ENCODE data around the gene ASIC3.

The ASIC3 gene

DNA sequence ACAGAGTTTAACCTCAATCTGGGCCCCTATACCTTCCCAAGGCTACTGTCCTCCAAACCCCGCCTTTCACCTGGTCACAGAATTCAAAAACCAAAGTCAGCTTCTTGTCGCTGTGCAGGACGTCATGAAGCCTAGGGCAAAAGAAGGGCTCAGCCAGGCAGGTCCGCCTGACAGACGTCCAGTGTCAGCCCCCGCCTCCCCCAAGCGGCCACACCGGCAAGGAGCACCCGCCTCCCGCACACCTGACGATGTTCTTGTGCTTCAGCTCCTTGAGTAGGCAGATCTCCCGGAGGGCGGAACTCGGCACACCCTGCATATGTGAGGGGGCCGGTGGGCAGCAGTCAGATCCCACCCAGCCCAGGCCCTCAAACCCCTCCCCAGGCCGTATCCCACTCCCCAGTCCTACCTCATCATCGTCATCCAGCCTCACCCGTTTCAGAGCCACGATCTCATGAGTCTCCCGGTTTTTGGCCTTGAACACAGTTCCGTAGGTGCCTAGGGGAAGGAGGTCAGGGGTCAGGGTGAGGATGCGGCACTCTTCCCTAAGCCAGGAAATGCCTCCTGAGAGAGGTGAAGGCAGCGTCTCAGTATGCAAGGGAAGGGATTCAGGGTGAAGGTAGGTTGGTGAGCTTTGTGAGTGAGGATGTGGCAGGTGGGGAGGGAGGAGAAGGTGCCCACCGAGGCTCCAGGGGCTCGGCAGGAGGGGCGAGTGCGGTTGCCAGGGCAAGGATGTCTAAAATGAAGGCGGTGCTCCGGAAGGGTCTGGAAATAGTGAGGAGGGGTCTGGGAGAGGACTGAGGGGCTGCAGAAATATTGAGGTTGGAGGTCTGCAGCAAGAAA is 8.6 kb downstream of the ASIC3 start:
- DNase-seq (ENCODE audit: low read depth in 2 of 2): no peak

DNA sequence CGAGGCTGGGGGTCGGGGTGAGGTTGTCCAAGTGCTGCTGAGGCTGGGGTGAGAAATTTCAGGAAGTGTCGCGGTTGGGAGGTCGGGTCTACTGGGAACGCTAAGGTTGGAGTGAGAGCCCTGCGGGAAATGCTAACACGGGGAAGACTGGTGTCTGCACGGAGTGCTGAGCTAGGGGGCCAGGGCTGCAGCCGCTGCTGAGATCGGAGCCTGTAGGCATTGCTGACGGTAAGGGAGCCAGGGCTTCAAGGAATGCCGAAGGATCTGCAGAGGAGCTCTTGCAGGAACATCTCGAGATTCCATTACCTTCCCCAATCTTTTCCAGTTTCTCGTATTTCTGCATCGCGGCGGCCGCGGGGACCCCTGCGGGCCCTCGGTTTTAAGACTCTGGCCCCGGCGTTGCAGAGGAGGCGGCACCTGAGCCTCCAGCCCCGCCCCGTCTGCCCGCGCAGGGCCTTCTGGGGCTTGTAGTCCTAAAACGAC is 9.2 kb downstream of the ASIC3 start, which contains the start of gene CDK5:
CDK5 (minus strand) TSS at position 392 of the 483 bp plus-strand sequence; CDS start at position 343, 49 bp downstream.
- no peak for DNase-seq (ENCODE audit: low read depth in 2 of 2)

DNA sequence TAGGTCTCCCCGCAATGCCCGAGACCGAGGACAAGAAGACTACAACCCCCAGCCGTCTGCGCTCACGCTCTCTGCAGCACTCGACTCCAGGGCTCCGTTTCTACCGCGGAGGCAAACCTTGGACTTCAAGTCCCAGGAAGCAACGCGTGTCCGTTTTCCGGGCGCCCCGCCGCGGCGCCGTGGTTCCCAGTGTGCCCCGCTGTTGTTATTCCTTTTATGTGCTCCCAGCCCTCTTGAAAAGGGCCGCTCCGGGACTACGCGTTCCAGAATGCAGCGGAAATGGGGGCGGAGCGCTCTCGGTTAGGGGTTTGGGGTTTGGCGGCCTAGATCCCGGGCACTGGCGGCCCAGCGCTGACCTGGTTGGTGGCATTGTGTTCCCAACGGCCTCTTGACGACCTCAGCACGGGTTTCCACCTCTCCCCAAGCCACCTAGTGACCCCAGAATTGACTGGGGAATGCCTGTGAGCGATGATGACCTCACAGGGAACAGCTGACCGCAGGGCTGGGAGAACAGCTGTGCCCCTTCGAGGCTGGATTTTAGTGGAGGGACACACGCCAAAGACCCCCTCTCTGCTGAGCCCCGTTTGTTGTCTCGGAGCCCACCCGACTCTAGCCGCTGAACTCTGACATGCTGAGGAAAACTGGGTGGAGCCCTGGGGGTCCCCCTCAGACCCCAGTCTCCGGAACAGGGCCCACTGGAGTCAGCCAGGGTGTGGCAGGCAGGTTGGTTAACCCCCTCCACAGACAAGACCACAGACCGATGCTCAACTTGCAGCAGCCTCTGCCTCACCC is 9.9 kb downstream of the ASIC3 start:
- peak; percentile 89 to 94 for DNase-seq (ENCODE audit: low read depth in 2 of 2)

DNA sequence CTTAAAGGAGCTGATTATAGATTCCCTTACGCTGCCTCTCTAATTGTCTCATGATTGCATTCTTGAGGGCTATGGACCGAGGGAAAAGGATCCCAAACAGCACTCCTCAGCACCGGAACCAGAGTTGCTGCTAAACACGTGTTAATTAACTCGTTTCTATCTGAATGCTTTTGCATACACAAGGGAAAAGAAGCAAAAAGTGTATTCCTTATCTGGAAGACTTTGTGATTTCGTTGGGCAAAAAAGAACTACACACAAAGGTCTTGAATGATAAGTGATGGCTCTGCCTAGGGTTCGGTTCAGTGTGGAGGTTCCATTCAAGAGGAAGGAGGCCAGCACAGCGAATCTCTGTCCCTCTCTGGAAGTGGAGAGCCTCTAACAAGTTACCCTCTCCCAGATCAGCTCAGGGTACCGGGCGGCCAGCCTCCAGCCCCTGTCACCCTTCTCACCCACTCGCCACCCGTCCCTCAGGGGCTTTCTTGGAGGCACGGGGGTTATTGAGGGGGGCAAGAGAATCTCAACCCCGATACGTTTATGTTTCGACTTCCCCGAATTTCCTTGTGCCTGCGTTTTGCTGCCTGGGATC is 10.5 kb downstream of the ASIC3 start:
- no peak for DNase-seq (ENCODE audit: low read depth in 2 of 2)

DNA sequence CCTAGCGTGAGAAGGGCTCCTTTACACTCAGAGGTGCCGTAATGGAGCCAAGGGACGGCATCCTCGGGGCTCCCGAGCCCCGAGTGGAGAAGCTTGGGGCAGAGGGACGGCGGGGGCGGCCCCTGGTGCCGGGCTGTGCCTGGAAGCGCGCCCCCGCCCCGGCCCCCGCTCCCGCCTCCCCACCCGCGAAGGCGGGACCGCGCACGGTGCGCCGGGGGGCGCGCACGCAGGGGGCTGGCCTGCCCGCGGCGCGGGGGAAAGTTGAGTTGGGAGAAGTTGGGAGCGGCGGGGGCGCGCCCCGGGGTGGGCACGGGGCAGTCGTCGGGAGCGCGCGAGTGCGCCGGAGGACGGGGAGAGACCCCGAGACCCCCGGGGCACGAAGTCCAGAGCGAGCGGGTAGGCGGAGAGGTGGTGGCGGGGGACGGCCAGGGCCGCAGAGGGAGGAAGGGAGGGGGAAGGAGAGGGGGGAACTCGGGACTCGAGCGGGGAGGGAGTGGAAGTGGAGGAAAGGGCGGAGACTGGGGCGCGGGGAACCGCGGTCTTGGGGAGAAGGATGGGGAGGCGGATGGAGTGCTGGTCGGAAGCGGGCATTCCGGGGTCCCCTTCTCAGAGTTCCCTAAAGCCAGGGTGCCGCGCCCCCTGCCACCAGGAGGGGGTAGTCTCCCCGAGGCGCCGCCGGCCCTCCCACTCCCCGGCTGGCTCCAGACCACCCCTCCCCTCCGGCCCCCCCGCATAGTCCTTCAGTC is 11.2 kb downstream of the ASIC3 start, which contains the start of gene SLC4A2:
SLC4A2 (plus strand) TSS at position 223 of the 746 bp plus-strand sequence. CDS start 2,399 bp downstream, outside the sequence.
- DNase-seq (ENCODE audit: low read depth in 2 of 2): peak; percentile 58 to 69

DNA sequence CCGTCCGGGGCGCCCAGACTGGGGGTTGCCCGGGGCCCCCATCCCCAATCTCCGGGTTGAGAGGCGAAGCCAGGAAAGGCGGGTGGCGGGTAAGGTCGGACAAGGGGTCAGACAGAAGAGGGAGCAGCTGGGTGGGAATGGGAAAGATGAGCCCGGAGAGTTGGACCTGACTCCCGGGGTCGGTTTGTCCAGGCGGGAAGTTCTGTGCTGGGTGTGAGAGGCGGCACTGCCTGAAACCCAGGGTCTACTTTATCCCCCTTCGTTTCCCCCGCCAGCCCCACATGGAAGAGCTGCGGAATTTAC is 11.7 kb downstream of the ASIC3 start:
- no peak for DNase-seq (ENCODE audit: low read depth in 2 of 2)

DNA sequence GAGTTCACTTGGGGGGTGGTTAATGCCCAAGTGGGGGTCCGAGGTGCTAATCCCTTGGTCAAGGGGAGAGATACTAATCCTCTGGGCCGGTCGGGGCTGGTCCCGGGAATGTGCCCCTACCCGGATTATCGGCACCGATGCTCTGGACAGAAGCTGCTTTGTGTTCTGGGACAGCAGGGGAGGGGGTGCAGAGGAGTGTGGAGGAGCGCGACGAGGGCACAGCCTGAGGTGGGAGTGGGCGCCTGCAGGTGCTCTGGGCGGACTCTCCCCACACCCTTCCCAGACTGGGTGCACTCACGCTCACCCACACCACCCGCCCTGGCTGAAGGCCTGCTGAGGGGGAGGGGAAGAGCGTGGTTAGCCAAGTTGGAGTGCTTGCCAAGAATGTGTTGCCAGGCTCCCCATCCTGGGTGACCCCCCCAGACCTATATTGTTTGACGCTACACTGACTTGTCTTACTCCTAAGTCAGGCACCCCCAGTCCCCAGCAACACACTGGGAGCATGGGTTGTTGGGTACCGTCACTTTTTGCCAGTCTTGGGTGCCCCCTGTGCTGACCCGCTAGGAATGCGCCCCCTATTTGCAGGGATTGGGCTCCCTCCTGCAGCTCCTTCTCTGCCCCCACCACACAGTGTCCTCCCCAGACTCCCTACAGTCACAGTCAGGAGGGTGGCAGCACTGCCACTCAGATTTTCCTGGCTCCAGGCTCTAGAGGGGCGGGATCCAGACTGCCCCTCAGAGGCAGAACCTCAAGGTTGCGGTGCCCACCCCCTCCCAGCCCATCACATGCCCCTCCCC is 12.3 kb downstream of the ASIC3 start:
- no peak for DNase-seq (ENCODE audit: low read depth in 2 of 2)

DNA sequence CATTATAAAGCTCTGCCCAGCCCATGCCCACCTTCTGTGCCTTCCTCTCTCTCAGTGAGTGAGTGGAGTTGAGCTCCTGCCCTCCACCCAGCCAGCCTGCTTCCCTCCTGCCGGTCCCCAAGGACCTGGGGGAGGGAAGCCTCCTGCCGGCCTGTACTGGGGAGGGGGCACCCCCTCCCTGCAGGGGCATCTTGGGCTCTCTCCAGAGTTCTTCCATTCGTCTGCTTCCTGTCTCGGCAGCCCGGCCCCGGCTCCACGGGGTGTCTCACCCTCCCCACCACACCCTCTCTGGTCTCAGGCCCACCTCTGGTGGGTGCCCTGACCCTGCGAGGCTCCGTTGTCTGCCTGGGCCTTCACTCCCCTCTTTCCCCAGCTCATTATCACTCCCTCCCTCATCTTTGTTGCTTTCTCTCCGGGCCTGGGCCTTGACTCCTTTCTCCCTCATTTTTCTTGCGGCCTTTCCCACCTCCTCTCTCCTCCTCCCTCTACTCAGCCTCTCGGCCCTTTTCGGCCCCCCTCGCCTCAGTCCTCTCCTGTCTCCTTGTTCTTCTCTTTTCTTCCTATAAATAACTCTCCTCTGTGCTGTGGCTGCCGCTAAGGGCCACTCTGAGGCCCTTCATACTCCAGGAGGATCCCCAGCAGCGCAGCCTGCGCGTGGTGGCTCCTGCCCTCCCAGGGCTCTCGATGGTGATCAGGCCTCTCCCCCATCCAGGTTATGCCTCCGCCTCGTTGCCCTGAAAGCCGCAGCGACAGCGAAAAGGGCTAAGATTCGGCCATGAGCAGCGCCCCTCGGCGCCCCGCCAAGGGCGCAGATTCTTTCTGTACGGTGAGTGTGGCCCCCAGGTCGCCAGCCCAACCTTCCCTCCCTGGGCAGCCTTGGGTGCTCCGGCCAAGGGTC is 13.1 kb downstream of the ASIC3 start:
- no peak for DNase-seq (ENCODE audit: low read depth in 2 of 2)

DNA sequence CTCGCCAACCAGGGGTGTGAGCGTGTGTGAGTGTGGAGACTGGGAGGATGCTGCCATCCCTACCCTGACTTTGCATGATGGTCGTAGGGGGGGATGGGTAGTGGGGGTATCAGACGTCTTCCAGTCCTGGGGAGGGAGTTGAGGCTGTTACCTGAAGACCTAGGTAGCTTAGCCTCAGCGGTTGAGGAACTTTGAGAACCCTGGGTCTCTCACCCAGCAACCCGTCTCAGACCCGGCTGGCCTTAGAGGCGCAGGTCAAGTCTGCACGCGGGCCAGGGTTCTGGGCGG is 13.7 kb downstream of the ASIC3 start:
- DNase-seq (ENCODE audit: low read depth in 2 of 2): no peak

DNA sequence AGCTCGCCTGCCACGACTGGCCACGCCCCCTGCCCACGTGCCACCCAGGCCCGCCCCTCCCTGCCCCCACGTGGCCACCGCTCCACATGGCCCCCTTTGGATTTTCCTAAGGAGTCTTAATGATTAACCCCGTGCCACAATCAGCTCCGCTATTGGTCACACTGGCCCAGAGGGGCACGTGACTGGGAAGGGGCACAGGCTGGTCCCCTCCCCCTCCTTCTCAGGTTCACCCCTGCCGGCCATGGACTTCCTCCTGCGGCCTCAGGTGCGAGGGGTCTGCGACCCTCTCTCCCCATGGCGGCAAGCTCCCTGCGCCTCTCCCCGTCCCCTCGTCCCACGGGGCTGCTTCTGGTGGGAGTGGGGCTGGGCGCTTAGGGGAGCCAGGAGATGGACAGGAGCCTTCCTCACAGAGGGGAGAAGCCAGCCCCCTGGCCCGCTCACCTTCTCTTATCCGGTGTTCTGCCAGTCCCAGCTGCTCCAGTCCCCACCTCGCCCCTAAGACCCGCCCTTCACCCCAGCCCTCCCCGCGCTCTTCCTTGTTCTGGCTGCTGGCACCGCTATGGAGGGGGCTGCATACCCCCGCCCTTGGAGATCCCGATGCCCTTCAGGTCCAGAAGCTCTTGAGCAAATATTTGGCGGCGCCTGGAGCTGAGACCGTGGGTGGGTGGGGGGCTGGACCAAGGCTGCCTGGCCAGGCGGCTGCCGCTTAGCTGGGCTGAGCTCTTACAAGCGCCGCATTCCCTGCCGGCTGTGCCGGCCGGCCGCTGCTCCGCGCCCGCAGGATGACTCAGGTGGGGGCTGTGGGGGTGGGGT is 14.3 kb downstream of the ASIC3 start:
- no peak for DNase-seq (ENCODE audit: low read depth in 2 of 2)

DNA sequence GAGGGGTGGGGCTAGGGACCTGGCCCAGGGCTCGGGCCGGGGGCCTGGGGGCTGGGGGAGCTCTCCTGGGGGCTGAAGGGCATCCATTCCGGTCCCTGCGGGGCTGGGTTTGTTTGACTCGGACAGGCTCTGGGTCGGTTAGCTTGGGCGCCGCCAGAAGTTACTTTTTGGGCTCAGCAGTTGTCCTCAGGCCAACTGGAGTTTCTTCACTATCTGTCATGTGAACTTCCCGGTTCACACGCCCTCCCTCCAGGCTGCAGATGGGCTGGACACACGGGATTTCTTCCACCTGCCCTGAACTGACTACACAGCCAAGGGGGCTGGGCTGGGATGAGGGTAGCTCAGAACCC is 14.9 kb downstream of the ASIC3 start:
- DNase-seq (ENCODE audit: low read depth in 2 of 2): no peak

DNA sequence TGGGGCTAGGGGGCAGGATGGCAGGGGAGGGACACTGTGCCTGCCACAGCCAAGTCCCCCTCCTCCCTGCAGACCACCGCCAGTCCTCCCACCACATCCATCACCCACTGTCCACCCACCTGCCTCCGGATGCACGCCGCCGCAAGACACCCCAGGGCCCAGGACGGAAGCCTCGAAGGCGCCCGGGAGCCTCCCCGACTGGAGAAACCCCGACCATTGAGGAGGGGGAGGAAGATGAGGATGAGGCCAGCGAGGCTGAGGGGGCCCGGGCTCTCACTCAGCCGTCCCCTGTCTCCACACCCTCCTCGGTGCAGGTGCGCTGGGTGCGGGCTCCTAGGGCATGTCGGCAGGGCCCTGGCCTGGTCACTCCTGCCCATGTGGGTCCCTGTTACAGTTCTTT is 16.1 kb downstream of the ASIC3 start:
- DNase-seq (ENCODE audit: low read depth in 2 of 2): no peak

DNA sequence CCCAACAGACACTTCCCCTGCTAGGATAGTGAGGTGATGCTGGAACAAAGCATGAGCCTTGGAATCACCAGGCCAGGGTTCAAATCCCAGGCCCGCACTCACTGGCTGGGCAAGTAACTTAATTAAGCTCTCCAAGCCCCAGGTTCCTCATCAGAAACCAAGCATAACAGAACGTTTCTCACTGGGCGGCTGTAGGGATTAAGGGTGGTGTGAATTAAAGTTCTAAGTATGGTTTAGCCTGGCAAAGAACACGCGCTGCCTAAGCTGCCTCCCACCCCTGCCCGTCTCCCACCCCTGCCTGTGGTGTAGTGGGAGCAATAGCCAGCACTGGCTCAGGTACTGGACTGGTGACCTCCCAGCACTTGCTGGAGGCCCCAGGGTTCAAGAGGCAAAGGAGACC is 16.7 kb downstream of the ASIC3 start:
- DNase-seq (ENCODE audit: low read depth in 2 of 2): no peak

DNA sequence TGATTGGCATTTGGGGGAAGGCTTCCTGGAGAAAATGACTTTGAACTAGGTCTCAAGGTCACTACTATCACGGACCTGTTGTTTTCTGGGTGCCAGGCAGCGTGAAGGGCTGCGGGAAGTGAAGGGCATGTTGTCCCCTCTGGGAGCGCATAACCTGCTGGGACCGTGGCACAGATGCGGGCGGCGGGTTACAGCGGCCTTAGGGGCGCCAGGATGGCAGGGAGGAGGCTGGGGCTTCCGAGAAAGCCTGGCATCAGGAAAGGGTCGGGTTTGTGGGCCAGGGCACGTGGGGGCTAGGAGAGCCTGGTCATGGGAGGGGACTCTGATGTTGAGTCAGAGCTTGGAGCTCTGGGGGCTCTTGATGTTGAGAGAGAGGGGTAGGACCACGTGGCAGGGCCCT is 17.2 kb downstream of the ASIC3 start:
- DNase-seq (ENCODE audit: low read depth in 2 of 2): no peak

DNA sequence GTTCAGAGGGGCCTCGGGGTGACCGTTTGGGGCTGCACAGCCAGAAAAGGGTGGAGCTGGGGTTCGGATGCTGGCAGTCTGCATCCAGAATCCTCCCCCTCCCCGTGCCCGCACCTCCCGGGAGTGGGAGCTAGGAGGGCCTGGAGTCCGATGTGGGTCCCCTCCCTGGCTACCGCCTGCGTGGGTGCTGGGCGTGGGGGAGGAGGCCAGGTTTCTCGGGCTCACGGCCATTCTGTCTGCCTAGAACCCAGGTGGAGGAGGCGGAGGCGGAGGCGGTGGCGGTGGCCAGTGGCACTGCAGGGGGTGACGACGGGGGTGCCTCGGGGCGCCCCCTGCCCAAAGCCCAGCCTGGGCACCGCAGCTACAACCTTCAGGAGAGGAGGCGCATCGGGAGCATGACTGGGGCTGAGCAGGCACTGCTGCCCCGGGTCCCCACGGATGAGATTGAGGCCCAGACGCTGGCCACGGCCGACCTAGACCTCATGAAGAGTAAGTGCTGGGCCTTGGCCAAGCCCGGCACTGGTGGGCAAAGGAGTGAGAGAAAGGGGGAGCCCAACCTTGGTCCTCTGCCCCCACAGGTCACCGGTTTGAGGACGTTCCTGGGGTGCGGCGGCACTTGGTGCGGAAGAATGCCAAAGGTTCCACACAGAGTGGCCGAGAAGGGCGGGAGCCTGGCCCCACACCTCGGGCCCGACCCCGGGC is 18.1 kb downstream of the ASIC3 start:
- no peak for DNase-seq (ENCODE audit: low read depth in 2 of 2)

DNA sequence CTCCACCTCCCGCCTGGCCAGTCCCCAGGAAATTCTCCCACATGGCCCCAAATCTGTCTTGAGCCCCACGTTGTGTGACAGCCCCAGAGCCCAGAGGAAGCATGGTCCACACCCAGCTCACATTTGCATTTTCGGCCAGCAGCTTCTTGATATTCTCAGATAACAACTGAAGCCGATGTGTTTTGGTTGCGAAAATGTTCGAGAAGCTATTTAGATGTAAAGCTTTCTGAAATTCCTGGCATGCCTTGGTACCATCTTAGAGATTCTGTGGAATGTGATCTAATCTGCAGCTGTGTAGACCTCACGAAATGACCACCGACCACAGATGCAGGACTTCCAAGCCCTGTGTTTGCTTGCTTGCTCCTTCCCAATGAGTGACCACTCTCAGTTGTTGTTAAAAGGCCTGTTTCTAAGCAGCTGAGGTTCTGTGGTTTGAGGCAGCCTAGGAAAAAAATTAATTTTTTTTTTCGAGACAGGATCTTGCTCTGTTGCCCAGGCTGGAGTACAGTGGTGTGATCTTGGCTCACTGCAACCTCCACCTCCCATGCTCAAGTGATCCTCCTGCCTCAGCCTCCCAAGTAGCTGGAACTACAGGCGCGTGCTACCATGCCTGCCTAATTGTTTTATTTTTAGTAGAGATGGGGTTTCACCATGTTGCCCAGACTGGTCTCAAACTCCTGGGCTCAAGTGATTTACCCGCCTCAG is 19.9 kb downstream of the ASIC3 start:
- DNase-seq (ENCODE audit: low read depth in 2 of 2): no peak

DNA sequence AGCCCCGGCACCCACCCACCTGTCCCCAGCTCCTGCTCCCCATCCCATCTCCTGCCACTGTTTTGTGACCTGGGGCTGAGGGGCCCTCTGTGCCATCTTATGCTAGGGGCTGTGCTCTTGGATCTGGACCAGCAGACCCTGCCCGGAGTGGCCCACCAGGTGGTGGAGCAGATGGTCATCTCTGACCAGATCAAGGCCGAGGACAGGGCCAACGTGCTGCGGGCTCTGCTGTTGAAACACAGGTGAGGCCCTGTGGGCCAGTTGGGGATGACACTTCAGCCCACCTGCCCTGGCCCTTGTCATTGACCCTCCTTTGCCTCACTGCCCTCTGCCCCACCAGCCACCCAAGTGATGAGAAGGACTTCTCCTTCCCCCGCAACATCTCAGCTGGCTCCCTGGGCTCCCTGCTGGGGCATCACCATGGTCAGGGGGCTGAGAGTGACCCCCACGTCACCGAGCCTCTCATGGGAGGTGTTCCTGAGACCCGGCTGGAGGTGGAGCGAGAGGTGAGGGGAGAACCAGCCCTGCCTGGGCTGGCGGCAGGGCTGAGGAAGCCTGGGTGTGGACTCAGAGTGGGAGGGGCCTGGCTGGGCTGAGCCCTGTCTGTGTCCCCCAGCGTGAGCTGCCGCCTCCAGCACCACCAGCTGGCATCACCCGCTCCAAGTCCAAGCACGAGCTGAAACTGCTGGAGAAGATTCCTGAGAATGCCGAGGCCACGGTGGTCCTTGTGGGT is 21.7 kb downstream of the ASIC3 start:
- no peak for DNase-seq (ENCODE audit: low read depth in 2 of 2)

All from stimulated activated CD4-positive, alpha-beta T cell treated with anti-CD3 and anti-CD28 coated beads, Interleukin-1b, Interleukin-23, amount 100 ng/mL, for 4 hours (primary cell).